DOHH2 (cell line): ENCODE results near the gene KRTAP10-10.
"Not testable (repeated sequence)": the region's sequence is repeated elsewhere in the genome, so short reads cannot be mapped to it uniquely, and the experiment has no call there.

Experiments used
- H3F3A ChIP-seq: fragments of 200-600 bp; sonication (generic), shearing (Covaris generic); 2 replicates; pipeline ENCODE4 v1.6.0; 2016; ENCODE audit warnings: antibody characterized with exemption, mild to moderate bottlenecking; ENCODE audit not compliant: control insufficient read depth, insufficient read depth
- H3K27ac ChIP-seq: fragments of 200-600 bp; sonication (generic); 2 replicates; pipeline ENCODE4 v1.5.1; 2014; ENCODE audit warnings: low read depth, mild to moderate bottlenecking, low read length, moderate library complexity
- H3K27me3 ChIP-seq: fragments of 200-600 bp; sonication (generic); 2 replicates; pipeline ENCODE4 v1.6.1; 2014; ENCODE audit warnings: mild to moderate bottlenecking, low read length, mixed read lengths; ENCODE audit not compliant: control insufficient read depth
- H3K36me3 ChIP-seq: fragments of 200-600 bp; sonication (generic); 2 replicates; pipeline ENCODE4 v1.6.1; 2014; ENCODE audit warnings: mild to moderate bottlenecking, low read length, moderate library complexity, mixed read lengths; ENCODE audit not compliant: control insufficient read depth
- H3K4me1 ChIP-seq: fragments of 200-600 bp; sonication (generic); 2 replicates; pipeline ENCODE4 v1.6.1; 2014; ENCODE audit warnings: mild to moderate bottlenecking, low read length, mixed read lengths; ENCODE audit not compliant: control insufficient read depth
- H3K4me2 ChIP-seq: fragments of 200-600 bp; sonication (generic); 2 replicates; pipeline ENCODE4 v1.6.0; 2014; ENCODE audit warnings: mild to moderate bottlenecking, low read length, moderate library complexity
- H3K4me3 ChIP-seq: fragments of 200-600 bp; sonication (generic); 2 replicates; pipeline ENCODE4 v1.5.1; 2014; ENCODE audit warnings: mild to moderate bottlenecking, low read length, mixed read lengths
- H3K79me2 ChIP-seq: fragments of 200-600 bp; sonication (generic); 2 replicates; pipeline ENCODE4 v1.6.1; 2014; ENCODE audit warnings: mild to moderate bottlenecking, low read length, mixed read lengths; ENCODE audit not compliant: control insufficient read depth
- H3K9me2 ChIP-seq: fragments of 200-600 bp; sonication (generic); replicated peaks from 2 replicates; pipeline ENCODE4 v1.6.1; 2014; ENCODE audit warnings: mild to moderate bottlenecking, low read length, mixed read lengths; ENCODE audit not compliant: control insufficient read depth
- H3K9me3 ChIP-seq: fragments of 200-600 bp; sonication (generic); 2 replicates; pipeline ENCODE4 v1.6.1; 2014; ENCODE audit warnings: antibody characterized with exemption, low read length, mixed read lengths; ENCODE audit not compliant: control insufficient read depth, insufficient read depth
- H4K20me1 ChIP-seq: fragments of 200-600 bp; sonication (generic); 2 replicates; pipeline ENCODE4 v1.6.0; 2014; ENCODE audit warnings: low read depth, mild to moderate bottlenecking, antibody characterized with exemption, low read length, moderate library complexity; ENCODE audit not compliant: control insufficient read depth, insufficient read depth
- CTCF ChIP-seq: fragments of 200-600 bp; sonication (generic); IDR thresholded peaks from one replicate; pipeline ENCODE4 v1.5.1; 2014; ENCODE audit warnings: antibody characterized with exemption, mild to moderate bottlenecking, low read depth, low read length; ENCODE audit not compliant: poor library complexity, severe bottlenecking
- EZH2phosphoT487 ChIP-seq: fragments of 200-600 bp; sonication (generic); IDR thresholded peaks from 2 replicates; pipeline ENCODE4 v1.6.1; 2017; ENCODE audit warnings: borderline replicate concordance, mild to moderate bottlenecking, antibody characterized with exemption, low read length, moderate library complexity, mixed read lengths

KRTAP10-10 gene

GRCh38 chr21:44640761-44641160 lies 3.6 kb downstream of the KRTAP10-10 start:
- no peak overlapping the region for H3K27ac ChIP-seq
- no peaks in the 10 kb centered on the region for H3K79me2 ChIP-seq
- H3K36me3 ChIP-seq, result no peaks in the 10 kb centered on the region
- TF ChIP-seq EZH2phosphoT487, result no peak
- TF ChIP-seq CTCF, result no peak
- no peaks in the 10 kb centered on the region for H4K20me1 ChIP-seq
- H3K9me2 ChIP-seq, result no peaks in the 10 kb centered on the region
- no peak overlapping the region for H3K4me2 ChIP-seq
- no peaks in the 10 kb centered on the region for H3F3A ChIP-seq
- H3K27me3 ChIP-seq, result no peaks in the 10 kb centered on the region
- H3K4me3 ChIP-seq, result no peak overlapping the region
- no peaks in the 10 kb centered on the region for H3K4me1 ChIP-seq
- H3K9me3 ChIP-seq, result peaks cover 12% of the 10 kb centered on the region; the same call in 1 of the 2 replicates

- H3K9me2 ChIP-seq, result no peaks in the 10 kb centered on the region
- H3K79me2 ChIP-seq, result no peaks in the 10 kb centered on the region
- H3K9me3 ChIP-seq, result peaks cover 12% of the 10 kb centered on the region; the same call in 1 of the 2 replicates
- H3K4me1 ChIP-seq, result no peaks in the 10 kb centered on the region
- TF ChIP-seq EZH2phosphoT487 (no peak), CTCF (no peak)
- no peaks in the 10 kb centered on the region for H3K27me3 ChIP-seq
- no peak overlapping the region for H3K4me3 ChIP-seq
- H3F3A ChIP-seq, result no peaks in the 10 kb centered on the region
- no peak overlapping the region for H3K4me2 ChIP-seq
- H4K20me1 ChIP-seq, result no peaks in the 10 kb centered on the region
- H3K36me3 ChIP-seq, result no peaks in the 10 kb centered on the region
- no peak overlapping the region for H3K27ac ChIP-seq
Observed at GRCh38 chr21:44643741-44644310, 6.7 kb downstream of the KRTAP10-10 start.

GRCh38 chr21:44644878-44645277 lies 7.7 kb downstream of the KRTAP10-10 start:
- H3K27ac ChIP-seq, result no peak overlapping the region
- no peak for TF ChIP-seq EZH2phosphoT487
- no peak for TF ChIP-seq CTCF
- no peaks in the 10 kb centered on the region for H3K36me3 ChIP-seq
- H3K27me3 ChIP-seq, result no peaks in the 10 kb centered on the region
- H3F3A ChIP-seq, result no peaks in the 10 kb centered on the region
- H3K9me2 ChIP-seq, result no peaks in the 10 kb centered on the region
- H4K20me1 ChIP-seq, result no peaks in the 10 kb centered on the region
- H3K79me2 ChIP-seq, result no peaks in the 10 kb centered on the region
- H3K4me2 ChIP-seq, result no peak overlapping the region
- no peaks in the 10 kb centered on the region for H3K4me1 ChIP-seq
- H3K4me3 ChIP-seq, result no peak overlapping the region
- H3K9me3 ChIP-seq, result peaks cover 12% of the 10 kb centered on the region; the same call in 1 of the 2 replicates

GRCh38 chr21:44646366-44647221 lies 9.4 kb downstream of the KRTAP10-10 start, which contains the start of gene KRTAP10-11:
KRTAP10-11 (plus strand) TSS chr21:44646414; CDS start chr21:44646459, 45 bp downstream.
- not testable (repeated sequence) for H3K9me2 ChIP-seq, H3K27me3 ChIP-seq, H3K79me2 ChIP-seq, H4K20me1 ChIP-seq, H3K4me2 ChIP-seq, H3F3A ChIP-seq, H3K27ac ChIP-seq, H3K36me3 ChIP-seq, H3K4me1 ChIP-seq, H3K4me3 ChIP-seq
- H3K9me3 ChIP-seq, result peaks cover 12% of the 10 kb centered on the region; the same call in 1 of the 2 replicates
